SK-N-SH (cell line): ENCODE measurements around the gene OSBP2. TPM values are rescaled to one million over a fixed set of nuclear protein-coding genes. Genes with fewer than 3 reads are reported as not detected.

ENCODE experiments used
- CTCF ChIA-PET: fragments of 300-600, 350-600 bp; formaldehyde crosslinking; extraction: SDS; loops from one replicate; lab custom pipeline; 2021; lab: Yijun Ruan, JAX
- POLR2A ChIA-PET: fragments of 350-600 bp; sonication (Branson Sonifier 250); formaldehyde crosslinking; extraction: SDS; loops from one replicate; lab custom pipeline; 2020; ENCODE audit warnings: antibody characterized with exemption, inconsistent platforms; lab: Yijun Ruan, JAX
- DNase-seq: peaks from one replicate; pipeline ENCODE4 v3.0.0; 2012
- H2AFZ ChIP-seq: fragments of 200-600 bp; sonication (generic); 2 replicates; pipeline ENCODE4 v1.8.1; 2016; ENCODE audit warnings: antibody characterized with exemption, mild to moderate bottlenecking, low read depth
- H3F3A ChIP-seq: fragments of 200-600 bp; sonication (generic); replicated peaks from 2 replicates; pipeline ENCODE3; 2016; ENCODE audit warnings: antibody characterized with exemption, mild to moderate bottlenecking; ENCODE audit not compliant: insufficient read depth
- H3K27ac ChIP-seq, 2 experiments: fragments of 200-500 bp in 1 of 2; fragments of 200-600 bp in 1 of 2; sonication (Bioruptor generic) in 1 of 2; sonication (generic), shearing (Covaris generic) in 1 of 2; 2 replicates each; pipeline versions ENCODE4 v1.5.1 to v1.6.1; 2014 to 2016; ENCODE audit warnings: low read depth in 2 of 2, inconsistent platforms in 1 of 2, low read length in 1 of 2, mild to moderate bottlenecking in 1 of 2, mixed read lengths in 1 of 2
- H3K27me3 ChIP-seq: fragments of 200-600 bp; sonication (generic), shearing (Covaris generic); 2 replicates; pipeline ENCODE4 v1.6.1; 2016; ENCODE audit warnings: mixed run types; ENCODE audit not compliant: insufficient read depth
- H3K36me3 ChIP-seq, 2 experiments: fragments of 200-500 bp in 1 of 2; fragments of 200-600 bp in 1 of 2; sonication (Bioruptor generic) in 1 of 2; sonication (generic) in 1 of 2; replicated peaks in 1 of 2; 2 replicates each; pipeline versions ENCODE3 to v1.5.1; 2014 to 2016; ENCODE audit warnings: low read length in 1 of 2, mild to moderate bottlenecking in 1 of 2; ENCODE audit not compliant: insufficient read depth in 2 of 2, control insufficient read depth in 1 of 2
- H3K4me1 ChIP-seq, 2 experiments: fragments of 200-500 bp in 1 of 2; fragments of 200-600 bp in 1 of 2; sonication (Bioruptor generic) in 1 of 2; sonication (generic), shearing (Covaris generic) in 1 of 2; 2 replicates each; pipeline versions ENCODE4 v1.5.1 to v1.6.1; 2014 to 2016; ENCODE audit warnings: low read depth in 1 of 2, low read length in 1 of 2, mixed run types in 1 of 2; ENCODE audit not compliant: insufficient read depth in 2 of 2, control insufficient read depth in 1 of 2
- H3K4me2 ChIP-seq: fragments of 200-600 bp; sonication (generic), shearing (Covaris generic); 2 replicates; pipeline ENCODE4 v1.6.1; 2017; ENCODE audit warnings: mixed run types
- H3K4me3 ChIP-seq, 2 experiments: fragments of 200-500 bp in 1 of 2; fragments of 200-600 bp in 1 of 2; sonication (Bioruptor generic) in 1 of 2; sonication (generic), shearing (Covaris generic) in 1 of 2; 2 replicates each; pipeline versions ENCODE4 v1.5.1 to v1.8.1; 2014 to 2016; ENCODE audit warnings: low read depth in 2 of 2, inconsistent platforms in 1 of 2, low read length in 1 of 2, mild to moderate bottlenecking in 1 of 2, mixed read lengths in 1 of 2, moderate library complexity in 1 of 2
- H3K79me2 ChIP-seq: fragments of 200-600 bp; sonication (generic); 2 replicates; pipeline ENCODE4 v1.8.1; 2017; ENCODE audit warnings: mild to moderate bottlenecking; ENCODE audit not compliant: insufficient read depth
- H3K9ac ChIP-seq: fragments of 200-600 bp; sonication (generic); 2 replicates; pipeline ENCODE4 v1.6.1; 2017; ENCODE audit warnings: mixed run types
- H3K9me2 ChIP-seq: fragments of 200-600 bp; sonication (generic); 2 replicates; pipeline ENCODE4 v1.6.1; 2017; ENCODE audit warnings: mixed run types
- H3K9me3 ChIP-seq: fragments of 200-600 bp; sonication (generic); 2 replicates; pipeline ENCODE4 v1.6.1; 2017; ENCODE audit warnings: mixed run types, mild to moderate bottlenecking, moderate library complexity
- H4K20me1 ChIP-seq: fragments of 200-600 bp; sonication (generic); 2 replicates; pipeline ENCODE4 v1.6.1; 2017; ENCODE audit warnings: mild to moderate bottlenecking, mixed run types; ENCODE audit not compliant: insufficient read depth
- CTCF ChIP-seq: fragments of 200-600 bp; sonication (generic); IDR thresholded peaks from 2 replicates; pipeline ENCODE4 v1.6.1; 2017; ENCODE audit warnings: antibody characterized with exemption, mild to moderate bottlenecking, moderate library complexity
- EZH2phosphoT487 ChIP-seq: fragments of 200-600 bp; sonication (generic); IDR thresholded peaks from 2 replicates; pipeline ENCODE4 v1.6.1; 2017; ENCODE audit warnings: low read depth, mixed run types, mild to moderate bottlenecking, antibody characterized with exemption, moderate library complexity, borderline replicate concordance
- FOXM1 ChIP-seq: IDR thresholded peaks from 2 replicates; pipeline ENCODE4 v1.4.0; 2012; ENCODE audit warnings: low read depth, mild to moderate bottlenecking
- GATA2 ChIP-seq: sonication (generic); formaldehyde crosslinking; IDR thresholded peaks from 2 replicates; pipeline ENCODE4 v1.5.0; 2020; ENCODE audit warnings: mild to moderate bottlenecking, missing genetic modification reagents
- IRF3 ChIP-seq: fragments of 150-350 bp; IDR thresholded peaks from 2 replicates; pipeline ENCODE4 v1.6.1; 2016; ENCODE audit warnings: mild to moderate bottlenecking, low read depth, low read length
- MAX ChIP-seq: IDR thresholded peaks from 2 replicates; pipeline ENCODE4 v1.4.0; 2012; ENCODE audit warnings: low read depth
- MEF2A ChIP-seq: IDR thresholded peaks from 2 replicates; pipeline ENCODE4 v1.4.0; 2012; ENCODE audit warnings: low read depth, borderline replicate concordance
- MXI1 ChIP-seq: IDR thresholded peaks from 2 replicates; pipeline ENCODE4 v1.6.1; 2012; ENCODE audit warnings: mild to moderate bottlenecking, low read depth, low read length, improper control_type of control experiment
- NFIC ChIP-seq: IDR thresholded peaks from 2 replicates; pipeline ENCODE4 v1.4.0; 2012; ENCODE audit warnings: borderline replicate concordance
- NRF1 ChIP-seq: IDR thresholded peaks from 2 replicates; pipeline ENCODE4 v1.6.1; 2012; ENCODE audit warnings: low read depth, mild to moderate bottlenecking, low read length
- POLR2AphosphoS5 ChIP-seq: IDR thresholded peaks from 2 replicates; pipeline ENCODE4 v1.6.1; 2012; ENCODE audit warnings: low read depth, low read length
- RAD21 ChIP-seq: IDR thresholded peaks from 2 replicates; pipeline ENCODE4 v1.6.1; 2012; ENCODE audit warnings: mild to moderate bottlenecking, low read length
- RCOR1 ChIP-seq: fragments of 150-350 bp; IDR thresholded peaks from 2 replicates; pipeline ENCODE4 v1.6.1; 2017; ENCODE audit warnings: antibody characterized with exemption, low read length
- RXRA ChIP-seq: IDR thresholded peaks from 2 replicates; pipeline ENCODE4 v1.4.0; 2012; ENCODE audit warnings: low read depth, mild to moderate bottlenecking, borderline replicate concordance
- SIN3A ChIP-seq: IDR thresholded peaks from 2 replicates; pipeline ENCODE4 v1.6.1; 2012; ENCODE audit warnings: low read depth, mild to moderate bottlenecking, low read length, moderate library complexity, borderline replicate concordance
- SMC3 ChIP-seq: IDR thresholded peaks from 2 replicates; pipeline ENCODE4 v1.6.1; 2012; ENCODE audit warnings: low read depth, low read length, improper control_type of control experiment
- TAF1 ChIP-seq: IDR thresholded peaks from 2 replicates; pipeline ENCODE4 v1.6.1; 2012; ENCODE audit warnings: low read depth, mild to moderate bottlenecking, low read length, moderate library complexity, borderline replicate concordance
- TCF12 ChIP-seq: IDR thresholded peaks from 2 replicates; pipeline ENCODE4 v1.4.0; 2012
- TEAD4 ChIP-seq: IDR thresholded peaks from 2 replicates; pipeline ENCODE4 v1.4.0; 2012; ENCODE audit warnings: mild to moderate bottlenecking, borderline replicate concordance; ENCODE audit not compliant: insufficient read depth
- USF1 ChIP-seq: IDR thresholded peaks from 2 replicates; pipeline ENCODE4 v1.4.0; 2012; ENCODE audit warnings: low read depth, borderline replicate concordance
- USF2 ChIP-seq: fragments of 150-350 bp; IDR thresholded peaks from 2 replicates; pipeline ENCODE4 v1.6.1; 2017; ENCODE audit warnings: antibody characterized with exemption, low read length, low read depth, borderline replicate concordance
- WGBS: methylation state at CpG from one replicate; pipeline ENCODE4 v1.1.6; 2017; ENCODE audit warnings: low lambda C conversion rate; 5-methylcytosine and 5-hydroxymethylcytosine counted together
- polyA plus RNA-seq, 3 experiments: library from polyadenylated mRNA; depleted of rRNA; stranded (reverse); fragments of >200 nt; gene quantifications; 2 replicates each; pipeline ENCODE4 v1.2.3, GENCODE V29; 2012

Gene OSBP2
- polyA plus RNA-seq, 1 of the 3 experiments (the other 2 are of a cell fraction) = 3.1 TPM

- H3K36me3 ChIP-seq = peaks cover 27 to 90% of the 10 kb centered on the region in 2 experiments
- H2AFZ ChIP-seq = no peak overlapping the region
- DNase-seq = no peak
- H3F3A ChIP-seq = no peaks in the 10 kb centered on the region
- no peaks in the 10 kb centered on the region for H3K9me3 ChIP-seq
- WGBS = 96% methylated on average over 3 of the region's 3 CpGs
- no peaks in the 10 kb centered on the region for H3K9me2 ChIP-seq
- ChIA-PET POLR2A (no interaction called here), CTCF (interaction anchor here (0.9 to 1.3 kb wide), 2 partner anchors 23 to 205 kb away, joined by 3 to 4 read pairs; no protein-coding TSS in a partner anchor)
- no peak overlapping the region for H3K27ac ChIP-seq
- no peaks in the 10 kb centered on the region for H4K20me1 ChIP-seq
- H3K4me3 ChIP-seq = no peak overlapping the region
- no peak overlapping the region for H3K4me2 ChIP-seq
- H3K27me3 ChIP-seq = no peaks in the 10 kb centered on the region
- no peak overlapping the region for H3K9ac ChIP-seq
- peaks cover 0 to 12% of the 10 kb centered on the region in 2 experiments; a peak in 1 of 4 replicates for H3K4me1 ChIP-seq
- no peak for TF ChIP-seq EZH2phosphoT487
- no peak for TF ChIP-seq USF2
- no peak for TF ChIP-seq SIN3A
- TF ChIP-seq IRF3 = no peak
- TF ChIP-seq TCF12 = no peak
- no peak for TF ChIP-seq POLR2AphosphoS5
- TF ChIP-seq TAF1 = no peak
- no peak for TF ChIP-seq GATA2 (CRISPR knock-in tag)
- H3K79me2 ChIP-seq = no peaks in the 10 kb centered on the region
These were observed 248.7 kb downstream of the OSBP2 start for GRCh38 chr22:30943368-30943767.

GRCh38 chr22:30944986-30945385 lies 250.3 kb downstream of the OSBP2 start:
- no peak for TF ChIP-seq POLR2AphosphoS5
- no peak for TF ChIP-seq MAX
- no peak for TF ChIP-seq RCOR1
- TF ChIP-seq MEF2A = no peak
- no peak for TF ChIP-seq NFIC
- no peak for TF ChIP-seq NRF1
- TF ChIP-seq RAD21 = no peak
- TF ChIP-seq TCF12 = no peak
- TF ChIP-seq MXI1 = no peak
- no peak for TF ChIP-seq CTCF
- no peak for TF ChIP-seq RXRA
- no peak for TF ChIP-seq SMC3
- no peak for TF ChIP-seq FOXM1
- TF ChIP-seq TAF1 = no peak
- no peak for TF ChIP-seq TEAD4
- no peak for TF ChIP-seq USF1
- no peak overlapping the region for H3K27ac ChIP-seq
- H3K4me3 ChIP-seq = no peak overlapping the region
- H3K27me3 ChIP-seq = no peaks in the 10 kb centered on the region
- H2AFZ ChIP-seq = no peak overlapping the region
- no peaks in the 10 kb centered on the region for H3K79me2 ChIP-seq
- no peaks in the 10 kb centered on the region for H3K9me3 ChIP-seq
- CTCF ChIA-PET = interaction anchor here (1.0 to 3.2 kb wide), 5 partner anchors 9 to 204 kb away, joined by 3 to 72 read pairs (median 13); partner anchors contain the start of gene SMTN
- no peak overlapping the region for H3K9ac ChIP-seq
- no peaks in the 10 kb centered on the region for H3K9me2 ChIP-seq
- no peaks in the 10 kb centered on the region for H4K20me1 ChIP-seq
- no peak overlapping the region for H3K4me2 ChIP-seq
- WGBS = 95% methylated on average over 4 of the region's 4 CpGs
- peaks cover 30 to 92% of the 10 kb centered on the region in 2 experiments for H3K36me3 ChIP-seq
- POLR2A ChIA-PET = interaction anchor here (1.2 kb wide), 1 partner anchor 140 kb away, joined by 3 read pairs; no protein-coding TSS in a partner anchor
- H3K4me1 ChIP-seq = peaks cover 0 to 12% of the 10 kb centered on the region in 2 experiments; a peak in 1 of 4 replicates
- no peaks in the 10 kb centered on the region for H3F3A ChIP-seq
- DNase-seq = no peak
